Keratinocyte (primary cell): Measurements from ENCODE around the gene ABHD15. TPM values are rescaled to one million over a fixed set of nuclear protein-coding genes. Genes with fewer than 3 reads are reported as not detected.

ENCODE experiments used
- DNase-seq: peaks from one replicate; pipeline ENCODE4 v3.0.0-alpha.2; 2011; ENCODE audit warnings: low read depth, missing footprints, low spot score
- FAIRE-seq: peaks from 2 replicates; lab custom pipeline; 2011; peaks lifted over from hg19 to GRCh38; lab: Jason Lieb, UNC
- H2AFZ ChIP-seq: 2 replicates; pipeline ENCODE4 v1.6.0; 2012; ENCODE audit warnings: low read length, control low read depth, inconsistent platforms; ENCODE audit not compliant: control insufficient read depth
- H3K27ac ChIP-seq: 2 replicates; pipeline ENCODE4 v1.5.1; 2011; ENCODE audit warnings: low read length; ENCODE audit not compliant: control insufficient read depth, insufficient read depth
- H3K27me3 ChIP-seq: 3 replicates; pipeline ENCODE4 v1.6.0; 2011; ENCODE audit warnings: low read length; ENCODE audit not compliant: control insufficient read depth, insufficient read depth; ENCODE audit errors: extremely low read depth
- H3K36me3 ChIP-seq, 2 experiments: 2 replicates in 1 of 2; 3 replicates in 1 of 2; pipeline ENCODE4 v1.5.1; 2011; ENCODE audit warnings: low read length in 2 of 2, mild to moderate bottlenecking in 1 of 2; ENCODE audit not compliant: control insufficient read depth in 2 of 2, insufficient read depth in 2 of 2; ENCODE audit errors: extremely low read depth in 1 of 2
- H3K4me1 ChIP-seq: 3 replicates; pipeline ENCODE4 v1.5.1; 2011; ENCODE audit warnings: low read length; ENCODE audit not compliant: control insufficient read depth, insufficient read depth; ENCODE audit errors: extremely low read depth
- H3K4me2 ChIP-seq: 3 replicates; pipeline ENCODE4 v1.6.0; 2011; ENCODE audit warnings: low read depth, low read length; ENCODE audit not compliant: control insufficient read depth, insufficient read depth; ENCODE audit errors: extremely low read depth
- H3K4me3 ChIP-seq, 3 experiments: fragments of 200-600 bp in 1 of 3; sonication (generic) in 1 of 3; 2 replicates in 2 of 3; 3 replicates in 1 of 3; pipeline ENCODE4 v1.5.1; 2011 to 2016; ENCODE audit warnings: low read length in 3 of 3, mild to moderate bottlenecking in 3 of 3, control low read depth in 2 of 3, inconsistent platforms in 1 of 3, low read depth in 1 of 3, mixed read lengths in 1 of 3, mixed run types in 1 of 3, moderate library complexity in 1 of 3; ENCODE audit not compliant: control insufficient read depth in 2 of 3, insufficient read depth in 2 of 3; ENCODE audit errors: extremely low read depth in 1 of 3
- H3K79me2 ChIP-seq: 2 replicates; pipeline ENCODE4 v1.6.0; 2012; ENCODE audit warnings: low read length; ENCODE audit not compliant: control insufficient read depth, insufficient read depth
- H3K9ac ChIP-seq: 3 replicates; pipeline ENCODE4 v1.6.0; 2011; ENCODE audit warnings: low read length; ENCODE audit not compliant: control insufficient read depth, insufficient read depth; ENCODE audit errors: extremely low read depth
- H3K9me1 ChIP-seq: 3 replicates; pipeline ENCODE4 v1.6.0; 2011; ENCODE audit warnings: low read length; ENCODE audit not compliant: control insufficient read depth, insufficient read depth; ENCODE audit errors: extremely low read depth
- H3K9me3 ChIP-seq: 2 replicates; pipeline ENCODE4 v1.5.1; 2012; ENCODE audit warnings: low read depth, low read length; ENCODE audit not compliant: control insufficient read depth
- H4K20me1 ChIP-seq: 3 replicates; pipeline ENCODE4 v1.6.0; 2011; ENCODE audit warnings: low read length; ENCODE audit not compliant: control insufficient read depth, insufficient read depth; ENCODE audit errors: extremely low read depth
- EZH2 ChIP-seq: IDR thresholded peaks from one replicate; pipeline ENCODE4 v1.6.1; 2012; ENCODE audit warnings: inconsistent platforms, mild to moderate bottlenecking, low read length, moderate library complexity
- dilution Hi-C: fragments of 300-500 bp; cut with MboI; formaldehyde crosslinking; loops from one replicate; pipeline ENCODE4 v1.7.0; 2020; ENCODE audit warnings: low sequenced_read_pairs; ENCODE audit not compliant: extremely low pct_ligation_motif_present
- polyA plus RNA-seq, 5 experiments: library from polyadenylated mRNA; depleted of rRNA in 3 of 5; stranded (reverse) in 3 of 5; stranded (forward) in 1 of 5; unstranded in 1 of 5; fragments of >200 nt; gene quantifications; 1 replicate in 1 of 5; 2 replicates in 3 of 5; 3 replicates in 1 of 5; pipeline versions ENCODE4 v1.2.1 to v1.2.3, GENCODE V29; 2011 to 2012; ENCODE audit warnings: missing spikeins in 2 of 5, low read depth in 1 of 5, low replicate concordance in 1 of 5
- TF ChIP-seq, protein P1 (sequence below), 3 experiments: IDR thresholded peaks in 1 of 3; conservative IDR thresholded peaks in 1 of 3; optimal IDR thresholded peaks in 1 of 3; 2 replicates in 2 of 3; 3 replicates in 1 of 3; pipeline versions ENCODE3 to v1.5.1; 2011; ENCODE audit warnings: low read length in 3 of 3, mild to moderate bottlenecking in 3 of 3, moderate library complexity in 2 of 3, control low read depth in 1 of 3, inconsistent platforms in 1 of 3; ENCODE audit not compliant: insufficient read depth in 2 of 3; ENCODE audit errors: extremely low read depth in 1 of 3

Gene ABHD15
- polyA plus RNA-seq, 1 donor (not counting 4 experiments of a cell fraction or from before 2014, with no cell fraction given), result 6.2 TPM

DNA sequence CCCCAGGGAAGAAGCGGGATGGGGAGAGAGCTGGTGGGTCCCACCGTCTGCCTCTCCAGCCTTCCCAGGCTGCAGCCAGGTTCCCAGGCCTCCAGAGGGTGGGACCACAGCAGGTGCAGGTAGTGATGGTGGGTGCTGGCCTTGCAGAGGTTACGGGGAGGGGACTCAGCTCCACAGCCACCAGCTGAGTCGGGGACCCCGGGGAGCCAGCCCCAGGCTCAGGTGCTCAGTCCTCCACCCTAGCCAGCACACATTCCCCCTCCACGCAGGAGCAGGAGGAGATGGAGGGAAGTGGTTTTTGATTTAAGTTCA, 6.7 kb upstream of the ABHD15 start:
- Histone ChIP-seq H3K4me2 (no peak overlapping the region), H3K9me1 (no peaks in the 10 kb centered on the region), H3K9ac (no peak overlapping the region), H3K36me3 (peaks cover 18 to 42% of the 10 kb centered on the region in 2 experiments), H3K79me2 (no peaks in the 10 kb centered on the region), H2AFZ (no peak overlapping the region), H4K20me1 (peaks cover 5% of the 10 kb centered on the region), H3K9me3 (no peaks in the 10 kb centered on the region), H3K4me1 (peaks cover 10% of the 10 kb centered on the region), H3K4me3 (no peak overlapping the region), H3K27me3 (no peaks in the 10 kb centered on the region), H3K27ac (no peak overlapping the region)
- DNase-seq, result no peak
- no peak for FAIRE-seq
- TF ChIP-seq EZH2, result no peak
- TF ChIP-seq, protein P1, sequence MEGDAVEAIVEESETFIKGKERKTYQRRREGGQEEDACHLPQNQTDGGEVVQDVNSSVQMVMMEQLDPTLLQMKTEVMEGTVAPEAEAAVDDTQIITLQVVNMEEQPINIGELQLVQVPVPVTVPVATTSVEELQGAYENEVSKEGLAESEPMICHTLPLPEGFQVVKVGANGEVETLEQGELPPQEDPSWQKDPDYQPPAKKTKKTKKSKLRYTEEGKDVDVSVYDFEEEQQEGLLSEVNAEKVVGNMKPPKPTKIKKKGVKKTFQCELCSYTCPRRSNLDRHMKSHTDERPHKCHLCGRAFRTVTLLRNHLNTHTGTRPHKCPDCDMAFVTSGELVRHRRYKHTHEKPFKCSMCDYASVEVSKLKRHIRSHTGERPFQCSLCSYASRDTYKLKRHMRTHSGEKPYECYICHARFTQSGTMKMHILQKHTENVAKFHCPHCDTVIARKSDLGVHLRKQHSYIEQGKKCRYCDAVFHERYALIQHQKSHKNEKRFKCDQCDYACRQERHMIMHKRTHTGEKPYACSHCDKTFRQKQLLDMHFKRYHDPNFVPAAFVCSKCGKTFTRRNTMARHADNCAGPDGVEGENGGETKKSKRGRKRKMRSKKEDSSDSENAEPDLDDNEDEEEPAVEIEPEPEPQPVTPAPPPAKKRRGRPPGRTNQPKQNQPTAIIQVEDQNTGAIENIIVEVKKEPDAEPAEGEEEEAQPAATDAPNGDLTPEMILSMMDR (optimal IDR thresholded peaks at IDR 0.05 in 1 of 3, IDR thresholded peaks at IDR 0.05 in 1 of 3, conservative IDR thresholded peaks at IDR 0.05 in 1 of 3; ENCODE audit: extremely low read depth in 1 of 3, insufficient read depth in 2 of 3, low read length in 3 of 3), result no peak
- dilution Hi-C loops, result no loop called here

DNA sequence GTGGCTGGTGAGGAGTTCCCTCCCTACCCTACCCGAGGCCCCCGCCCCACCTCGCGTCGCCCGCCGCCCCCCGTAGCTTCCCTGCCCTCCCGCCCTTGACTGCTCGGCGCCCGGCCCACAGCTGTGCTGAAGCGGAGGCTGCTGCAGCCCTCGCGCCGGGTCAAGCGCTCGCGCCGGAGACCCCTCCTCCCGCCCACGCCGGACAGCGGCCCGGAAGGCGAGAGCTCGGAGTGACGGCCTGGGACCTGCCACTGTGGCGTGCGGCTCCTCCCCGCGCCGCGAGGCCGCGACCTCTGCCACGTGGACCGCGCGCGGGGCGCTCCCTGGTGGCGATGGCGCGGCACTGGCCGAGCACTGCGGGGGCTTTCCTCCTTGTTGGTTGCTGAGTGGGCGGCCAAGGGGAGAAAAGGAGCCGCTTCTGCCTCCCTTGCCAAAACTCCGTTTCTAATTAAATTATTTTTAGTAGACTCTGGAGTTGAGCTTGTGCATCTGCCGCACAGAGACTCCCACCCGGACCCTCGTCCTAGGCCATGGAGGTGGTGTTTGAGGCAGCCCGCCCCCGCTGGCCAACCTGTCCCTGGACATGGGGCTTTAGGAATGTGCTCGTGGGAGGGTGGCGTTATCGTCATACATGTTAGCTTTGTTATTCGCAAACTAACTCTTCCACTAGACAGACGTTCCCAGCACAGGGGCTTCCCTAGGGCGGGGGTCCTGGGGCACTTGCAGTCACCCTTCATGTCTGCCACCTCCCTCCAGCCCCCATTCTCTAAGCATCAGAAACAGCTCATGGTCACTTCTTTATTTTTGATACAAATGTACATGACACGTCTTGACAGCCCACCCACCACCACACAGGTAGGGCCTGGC, 6.1 kb upstream of the ABHD15 start:
- no peaks in the 10 kb centered on the region for H3K9me3 ChIP-seq
- TF ChIP-seq EZH2, result no peak
- TF ChIP-seq, protein P1 (optimal IDR thresholded peaks at IDR 0.05 in 1 of 3, IDR thresholded peaks at IDR 0.05 in 1 of 3, conservative IDR thresholded peaks at IDR 0.05 in 1 of 3; ENCODE audit: extremely low read depth in 1 of 3, insufficient read depth in 2 of 3, low read length in 3 of 3), result peak in 1 of 3 experiments; percentile 47
- peaks cover 10% of the 10 kb centered on the region for H3K4me1 ChIP-seq
- no peaks in the 10 kb centered on the region for H3K27me3 ChIP-seq
- no peaks in the 10 kb centered on the region for H3K9me1 ChIP-seq
- dilution Hi-C loops, result no loop called here
- H2AFZ ChIP-seq, result no peak overlapping the region
- no peak overlapping the region for H3K27ac ChIP-seq
- H4K20me1 ChIP-seq, result peaks cover 5% of the 10 kb centered on the region
- no peak overlapping the region for H3K4me2 ChIP-seq
- peaks cover 13 to 37% of the 10 kb centered on the region in 2 experiments for H3K36me3 ChIP-seq
- DNase-seq (no peak), FAIRE-seq (no peak)
- H3K79me2 ChIP-seq, result no peaks in the 10 kb centered on the region
- no peak overlapping the region for H3K4me3 ChIP-seq
- no peak overlapping the region for H3K9ac ChIP-seq
